ENCODE results near the gene CRHR1.
A peak's percentile ranks its signal among the peaks of the same experiment; 100 is the strongest.

Gene CRHR1

DNA sequence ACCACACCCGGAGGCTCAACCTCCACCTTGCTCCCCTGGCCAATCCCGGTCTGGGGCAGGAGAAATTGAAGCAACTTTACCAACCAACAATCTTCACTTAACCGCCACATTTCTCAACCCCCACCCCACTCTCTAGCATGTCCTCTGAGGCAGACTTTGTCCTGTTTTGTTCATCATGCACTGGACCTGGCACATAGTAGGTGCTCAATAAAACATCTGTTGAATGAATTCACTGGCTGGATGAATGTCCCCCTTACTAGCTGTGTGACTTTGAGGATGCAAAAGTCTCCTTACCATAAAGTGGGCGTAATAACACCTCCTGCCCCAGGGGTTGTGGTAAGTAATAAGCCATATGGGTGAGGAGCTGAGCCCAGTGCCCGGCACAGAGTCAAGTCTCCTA lies 66.3 kb downstream of the CRHR1 start:
- TF ChIP-seq, protein P1, sequence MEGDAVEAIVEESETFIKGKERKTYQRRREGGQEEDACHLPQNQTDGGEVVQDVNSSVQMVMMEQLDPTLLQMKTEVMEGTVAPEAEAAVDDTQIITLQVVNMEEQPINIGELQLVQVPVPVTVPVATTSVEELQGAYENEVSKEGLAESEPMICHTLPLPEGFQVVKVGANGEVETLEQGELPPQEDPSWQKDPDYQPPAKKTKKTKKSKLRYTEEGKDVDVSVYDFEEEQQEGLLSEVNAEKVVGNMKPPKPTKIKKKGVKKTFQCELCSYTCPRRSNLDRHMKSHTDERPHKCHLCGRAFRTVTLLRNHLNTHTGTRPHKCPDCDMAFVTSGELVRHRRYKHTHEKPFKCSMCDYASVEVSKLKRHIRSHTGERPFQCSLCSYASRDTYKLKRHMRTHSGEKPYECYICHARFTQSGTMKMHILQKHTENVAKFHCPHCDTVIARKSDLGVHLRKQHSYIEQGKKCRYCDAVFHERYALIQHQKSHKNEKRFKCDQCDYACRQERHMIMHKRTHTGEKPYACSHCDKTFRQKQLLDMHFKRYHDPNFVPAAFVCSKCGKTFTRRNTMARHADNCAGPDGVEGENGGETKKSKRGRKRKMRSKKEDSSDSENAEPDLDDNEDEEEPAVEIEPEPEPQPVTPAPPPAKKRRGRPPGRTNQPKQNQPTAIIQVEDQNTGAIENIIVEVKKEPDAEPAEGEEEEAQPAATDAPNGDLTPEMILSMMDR (conservative IDR thresholded peaks at IDR 0.05; ENCODE audit: low read depth): no peak
- DNase-seq (ENCODE audit: low spot score): no peak
- no peak overlapping the region for H3K27ac ChIP-seq
- CTCF ChIA-PET: interaction anchor here (0.6 to 0.9 kb wide), 3 partner anchors 58 to 264 kb away, joined by 3 read pairs; no protein-coding TSS in a partner anchor
- POLR2A ChIA-PET (ENCODE audit: low non-redundant PET): no interaction called here

DNA sequence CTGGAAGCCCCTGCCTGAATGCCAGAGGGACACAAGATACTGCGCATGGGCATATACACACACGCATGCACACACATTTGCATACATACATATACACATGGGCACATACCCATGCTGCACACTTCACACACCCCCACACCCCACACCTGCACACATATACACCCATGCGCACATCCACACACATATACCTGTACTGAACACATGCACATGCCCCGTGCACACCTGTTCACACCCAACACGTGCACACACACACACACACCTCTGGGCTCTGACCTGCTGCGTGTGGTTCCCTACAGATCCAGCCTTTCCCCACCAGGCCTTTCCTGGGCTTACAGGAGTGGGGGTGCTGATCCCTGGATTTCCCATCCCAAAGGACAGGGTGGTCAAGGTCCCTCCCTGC lies 66.9 kb downstream of the CRHR1 start:
- ChIA-PET POLR2A (ENCODE audit: low non-redundant PET) (no interaction called here), CTCF (interaction anchor here (0.6 to 2.0 kb wide), 4 partner anchors 19 to 588 kb away, joined by 3 to 12 read pairs (median 4); no protein-coding TSS in a partner anchor)
- no peak overlapping the region for H3K27ac ChIP-seq
- TF ChIP-seq, protein P1 (conservative IDR thresholded peaks at IDR 0.05; ENCODE audit: low read depth): no peak
- no peak for DNase-seq (ENCODE audit: low spot score)

DNA sequence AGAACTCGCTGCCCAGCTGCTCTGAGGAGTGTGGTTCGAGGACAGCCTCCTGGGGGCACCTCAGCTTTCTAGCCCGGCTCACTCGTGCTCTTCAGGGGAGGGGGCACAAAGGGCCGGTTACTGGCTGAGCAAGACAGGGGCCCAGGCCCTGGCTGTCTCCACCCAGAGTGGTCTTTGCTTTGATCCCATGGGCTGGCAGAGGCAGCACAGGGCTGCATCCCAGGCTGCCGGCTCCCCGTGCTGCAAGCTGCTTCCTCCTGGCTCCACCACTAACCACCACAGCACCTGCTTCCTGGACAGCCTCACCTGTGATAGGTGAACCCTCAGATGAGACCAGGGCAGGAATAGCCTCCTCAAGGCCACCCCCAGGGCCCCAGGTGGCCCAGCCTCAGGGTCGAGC lies 67.3 kb downstream of the CRHR1 start:
- CTCF ChIA-PET: interaction anchor here (0.7 to 2.0 kb wide), 5 partner anchors 9 to 588 kb away, joined by 3 to 12 read pairs (median 4); no protein-coding TSS in a partner anchor
- H3K27ac ChIP-seq: no peak overlapping the region
- TF ChIP-seq, protein P1 (conservative IDR thresholded peaks at IDR 0.05; ENCODE audit: low read depth): no peak
- POLR2A ChIA-PET (ENCODE audit: low non-redundant PET): no interaction called here
- no peak for DNase-seq (ENCODE audit: low spot score)

DNA sequence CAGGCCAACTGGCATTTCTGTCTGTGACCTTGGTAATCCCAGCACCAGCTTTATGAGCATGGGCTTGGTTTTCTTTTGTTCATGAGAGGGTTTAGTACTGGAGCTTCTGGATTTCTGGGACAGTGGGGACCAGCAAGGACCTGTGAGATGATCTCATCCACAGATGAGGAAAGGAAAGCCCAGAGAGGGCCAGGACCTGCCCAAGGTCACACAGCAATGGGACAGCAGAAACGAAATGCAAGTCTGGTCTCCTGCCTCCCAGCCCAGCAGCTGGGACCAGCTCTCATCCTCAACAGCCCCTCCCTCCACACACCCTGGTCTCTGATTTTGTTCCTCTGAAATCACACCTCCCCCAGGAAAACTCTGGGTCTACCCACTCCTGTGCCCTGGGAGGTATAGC lies 67.8 kb downstream of the CRHR1 start:
- no peak overlapping the region for H3K27ac ChIP-seq
- DNase-seq (ENCODE audit: low spot score): no peak
- TF ChIP-seq, protein P1 (conservative IDR thresholded peaks at IDR 0.05; ENCODE audit: low read depth): no peak
- ChIA-PET CTCF (interaction anchor here (0.5 to 2.0 kb wide), 10 partner anchors 9 to 589 kb away, joined by 3 to 12 read pairs (median 3); no protein-coding TSS in a partner anchor), POLR2A (ENCODE audit: low non-redundant PET) (no interaction called here)

DNA sequence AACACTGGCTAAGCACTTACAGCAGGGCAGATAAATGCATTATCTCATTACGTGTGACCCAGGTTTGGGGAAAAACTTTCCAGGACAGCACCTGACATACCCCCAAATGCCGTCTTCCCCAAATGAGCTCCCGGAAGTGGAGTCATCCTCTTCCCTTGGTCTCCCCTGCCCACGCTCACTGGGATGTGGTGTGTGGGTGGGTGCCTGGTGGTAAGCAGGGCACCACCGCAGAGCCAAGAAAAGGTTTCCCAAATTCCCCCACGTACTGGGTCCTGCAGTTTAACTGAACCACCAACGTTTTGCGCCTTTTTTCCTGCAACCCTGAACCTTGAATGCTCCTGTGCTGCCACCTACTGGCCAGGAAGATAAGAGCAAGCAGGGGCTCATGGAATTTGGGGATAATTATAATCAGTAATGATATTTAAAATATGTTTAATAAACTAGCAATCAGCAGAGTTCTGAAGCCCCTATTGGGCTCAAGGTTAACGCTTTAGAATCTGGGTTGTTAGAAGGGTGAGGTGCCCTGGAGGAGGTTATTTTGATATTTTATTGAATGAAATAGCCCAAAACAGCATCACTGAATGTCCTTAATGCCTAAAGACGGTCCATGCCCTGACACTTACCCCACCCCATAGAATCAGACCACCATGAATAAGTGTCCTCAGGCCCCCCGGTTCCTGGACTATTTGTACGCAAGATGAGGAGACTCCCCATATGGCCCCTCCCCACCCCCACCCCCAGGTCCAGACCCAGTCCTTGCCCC lies 68.6 kb downstream of the CRHR1 start:
- no peak overlapping the region for H3K27ac ChIP-seq
- TF ChIP-seq, protein P1 (conservative IDR thresholded peaks at IDR 0.05; ENCODE audit: low read depth): peak; percentile 95
- POLR2A ChIA-PET (ENCODE audit: low non-redundant PET): no interaction called here
- DNase-seq (ENCODE audit: low spot score): peak; percentile 56
- CTCF ChIA-PET: interaction anchor here (0.5 to 2.0 kb wide), 10 partner anchors 8 to 421 kb away, joined by 3 to 12 read pairs (median 4); no protein-coding TSS in a partner anchor

DNA sequence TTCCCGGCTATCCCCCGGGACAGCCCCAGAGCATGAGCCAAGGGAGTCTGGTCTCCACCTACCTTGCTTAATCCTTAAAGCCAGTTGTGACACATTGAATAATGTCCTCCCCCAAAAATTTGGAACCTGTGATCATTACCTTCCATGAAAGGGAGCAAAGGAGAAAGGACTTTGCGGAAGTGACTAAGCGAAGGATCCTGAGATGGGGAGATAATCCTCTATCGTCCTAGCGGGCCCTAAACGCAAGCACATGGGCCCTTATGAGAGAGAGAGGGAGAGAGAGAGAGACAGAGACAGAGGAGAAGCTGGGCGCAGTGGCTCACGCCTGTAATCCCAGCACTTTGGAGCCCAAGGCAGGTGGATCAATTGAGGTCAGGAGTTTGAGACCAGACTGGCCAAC lies 70.1 kb downstream of the CRHR1 start:
- ChIA-PET CTCF (interaction anchor here (0.6 kb wide), 1 partner anchor 26 kb away, joined by 4 read pairs; no protein-coding TSS in a partner anchor), POLR2A (ENCODE audit: low non-redundant PET) (no interaction called here)
- H3K27ac ChIP-seq: no peak overlapping the region
- no peak for DNase-seq (ENCODE audit: low spot score)
- TF ChIP-seq, protein P1 (conservative IDR thresholded peaks at IDR 0.05; ENCODE audit: low read depth): no peak
